Stimulated activated effector memory CD8-positive, alpha-beta T cell treated with anti-CD3 and anti-CD28 coated beads, Interleukin-12 subunit alpha, Interleukin-12 subunit beta, amount 100 ng/mL, for 72 hours (primary cell): Measurements from ENCODE around the gene EIF4G3.
A peak's percentile ranks its signal among the peaks of the same experiment; 100 is the strongest.
"Not testable (repeated sequence)": the region's sequence is repeated elsewhere in the genome, so short reads cannot be mapped to it uniquely, and the experiment has no call there.

Experiments
- ATAC-seq: fragments of 150-1000 bp; cut with Tn5 transposase; 2 replicates; pipeline ENCODE4 v1.10.0; 2021
- DNase-seq, 2 donors: peaks; one replicate each; pipeline ENCODE4 v3.0.0; 2021 to 2022; ENCODE audit warnings: low spot score in 2 of 2
- H3K27ac Mint-ChIP-seq: one replicate; pipeline ENCODE4 v1.8.0; 2022; ENCODE audit warnings: mild to moderate bottlenecking, mixed read lengths
- H3K36me3 Mint-ChIP-seq: one replicate; pipeline ENCODE4 v1.8.0; 2022; ENCODE audit warnings: mild to moderate bottlenecking, mixed read lengths
- H3K4me1 Mint-ChIP-seq: one replicate; pipeline ENCODE4 v1.8.0; 2022; ENCODE audit warnings: mixed read lengths
- H3K4me3 Mint-ChIP-seq: one replicate; pipeline ENCODE4 v1.8.0; 2022; ENCODE audit warnings: mild to moderate bottlenecking, mixed read lengths
- H3K9me3 Mint-ChIP-seq: one replicate; pipeline ENCODE4 v1.8.0; 2022; ENCODE audit warnings: mixed read lengths

The EIF4G3 gene

GRCh38 chr1:20792196-20792595 is 384.5 kb downstream of the EIF4G3 start:
- DNase-seq (peak in 1 of 2 donors; percentile 33), ATAC-seq (no peak)
- Mint-ChIP-seq H3K4me1 (peaks cover 9% of the 10 kb centered on the region), H3K4me3 (no peak overlapping the region), H3K27ac (no peak overlapping the region), H3K36me3 (peaks cover 7% of the 10 kb centered on the region), H3K9me3 (no peaks in the 10 kb centered on the region)

GRCh38 chr1:20790785-20791184 is 385.9 kb downstream of the EIF4G3 start:
- Mint-ChIP-seq H3K9me3 (no peaks in the 10 kb centered on the region), H3K4me3 (no peak overlapping the region), H3K36me3 (peaks cover 15% of the 10 kb centered on the region), H3K27ac (no peak overlapping the region), H3K4me1 (peaks cover 9% of the 10 kb centered on the region)
- ATAC-seq = no peak
- DNase-seq = peak in 1 of 2 donors; percentile 18

DNA sequence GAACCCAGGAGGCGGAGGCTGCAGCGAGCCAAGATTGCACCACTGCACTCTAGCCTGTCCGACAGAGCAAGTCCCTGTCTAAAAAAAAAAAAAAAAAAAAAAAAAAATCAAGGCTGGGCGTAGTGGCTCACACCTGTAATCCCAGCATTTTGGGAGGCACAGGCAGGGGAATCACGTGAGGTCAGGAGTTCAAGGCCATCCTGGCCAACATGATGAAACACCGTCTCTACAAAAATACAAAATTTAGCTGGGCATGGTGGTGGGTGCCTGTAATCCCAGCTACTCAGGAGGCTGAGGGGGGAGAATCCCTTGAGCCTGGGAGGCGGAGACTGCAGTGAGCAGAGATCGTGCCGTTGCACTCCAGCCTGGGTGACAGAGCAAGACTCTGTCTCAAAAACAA is 387.1 kb downstream of the EIF4G3 start:
- not testable (repeated sequence) for H3K9me3 Mint-ChIP-seq, DNase-seq, ATAC-seq, H3K4me3 Mint-ChIP-seq, H3K27ac Mint-ChIP-seq
- peaks cover 14% of the 10 kb centered on the region for H3K4me1 Mint-ChIP-seq
- H3K36me3 Mint-ChIP-seq = peaks cover 27% of the 10 kb centered on the region

GRCh38 chr1:20787840-20788795 is 388.6 kb downstream of the EIF4G3 start:
- Mint-ChIP-seq H3K9me3 (no peaks in the 10 kb centered on the region), H3K4me1 (peaks cover 22% of the 10 kb centered on the region), H3K27ac (peak overlapping the region; percentile 98), H3K4me3 (peak overlapping the region; percentile 98), H3K36me3 (peaks cover 30% of the 10 kb centered on the region)
- DNase-seq (peak in 1 of 2 donors; percentile 41), ATAC-seq (no peak)

GRCh38 chr1:20787029-20787839 is 389.5 kb downstream of the EIF4G3 start, which contains the start of gene HP1BP3:
TSS of gene HP1BP3 (minus strand) at chr1:20787307. CDS start at chr1:20780440, 6,867 bp downstream.
- Mint-ChIP-seq H3K27ac (peak within 1 kb of the TSS; percentile 98), H3K4me1 (peaks cover 22% of the 10 kb centered on the region), H3K4me3 (peak within 1 kb of the TSS; percentile 98), H3K36me3 (peaks cover 37% of the 10 kb centered on the region), H3K9me3 (no peaks in the 10 kb centered on the region)
- DNase-seq = peak; percentile 84 to 91
- peak; percentile 78 for ATAC-seq

- DNase-seq (peak; percentile 96 to 99), ATAC-seq (peak; percentile 84)
- H3K27ac Mint-ChIP-seq = peak overlapping the region; percentile 98
- peaks cover 22% of the 10 kb centered on the region for H3K4me1 Mint-ChIP-seq
- H3K9me3 Mint-ChIP-seq = no peaks in the 10 kb centered on the region
- H3K4me3 Mint-ChIP-seq = peak overlapping the region; percentile 98
- peaks cover 38% of the 10 kb centered on the region for H3K36me3 Mint-ChIP-seq
These were observed 390.3 kb downstream of the EIF4G3 start for GRCh38 chr1:20786253-20787028.

- H3K27ac Mint-ChIP-seq = peak overlapping the region; percentile 98
- peak overlapping the region; percentile 98 for H3K4me3 Mint-ChIP-seq
- no peaks in the 10 kb centered on the region for H3K9me3 Mint-ChIP-seq
- H3K36me3 Mint-ChIP-seq = peaks cover 43% of the 10 kb centered on the region
- H3K4me1 Mint-ChIP-seq = peaks cover 22% of the 10 kb centered on the region
- DNase-seq = no peak
- ATAC-seq = no peak
These were observed 390.8 kb downstream of the EIF4G3 start for GRCh38 chr1:20785907-20786252.

DNA sequence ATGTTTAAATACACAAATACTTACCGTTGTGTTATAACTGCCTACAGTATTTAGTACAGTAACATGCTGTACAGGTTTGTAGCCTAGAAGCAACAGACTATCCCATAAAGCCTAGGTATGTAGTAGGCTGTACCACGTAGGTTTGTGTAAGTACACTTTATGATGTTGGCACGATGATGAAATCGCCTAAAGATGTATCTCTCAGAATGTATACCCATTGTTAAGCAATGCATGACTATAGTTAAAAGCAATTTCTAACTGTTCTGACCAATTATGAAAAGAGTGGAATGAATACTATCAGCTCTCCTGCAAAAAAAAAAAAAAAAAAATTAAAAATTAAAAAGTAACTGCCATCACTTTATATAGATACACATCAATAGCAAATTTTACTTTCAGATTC is 401.0 kb downstream of the EIF4G3 start:
- Mint-ChIP-seq H3K9me3 (no peaks in the 10 kb centered on the region), H3K4me3 (no peak overlapping the region), H3K27ac (no peak overlapping the region), H3K4me1 (peaks cover 25% of the 10 kb centered on the region), H3K36me3 (peaks cover 98% of the 10 kb centered on the region)
- peak; percentile 79 for ATAC-seq
- DNase-seq = no peak

DNA sequence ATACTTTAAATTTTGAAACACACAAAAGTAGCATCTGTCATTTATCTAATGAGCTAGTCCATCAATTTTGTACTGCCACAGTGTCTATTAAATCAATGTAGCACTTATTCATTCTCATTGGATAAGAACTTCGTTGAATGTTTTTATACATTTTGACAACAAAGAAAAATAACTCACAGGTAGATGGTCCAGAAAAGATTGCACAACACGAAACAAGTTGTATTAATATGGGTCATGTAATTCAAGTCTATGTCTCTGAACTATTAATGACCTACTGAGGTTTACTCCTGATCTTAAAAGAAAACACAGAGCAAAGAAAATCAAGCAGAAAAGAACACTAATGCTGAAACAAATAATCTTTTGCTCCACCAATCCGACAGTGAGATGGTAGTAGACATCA is 404.9 kb downstream of the EIF4G3 start:
- no peaks in the 10 kb centered on the region for H3K9me3 Mint-ChIP-seq
- peaks cover 7% of the 10 kb centered on the region for H3K4me1 Mint-ChIP-seq
- no peak for DNase-seq
- peak overlapping the region; percentile 46 for H3K27ac Mint-ChIP-seq
- peaks cover 100% of the 10 kb centered on the region for H3K36me3 Mint-ChIP-seq
- no peak for ATAC-seq
- no peak overlapping the region for H3K4me3 Mint-ChIP-seq

- Mint-ChIP-seq H3K4me3 (no peak overlapping the region), H3K9me3 (no peaks in the 10 kb centered on the region), H3K36me3 (peaks cover 100% of the 10 kb centered on the region), H3K27ac (peak overlapping the region; percentile 52), H3K4me1 (no peaks in the 10 kb centered on the region)
- DNase-seq (no peak), ATAC-seq (no peak)
These were observed 406.2 kb downstream of the EIF4G3 start for GRCh38 chr1:20770314-20771087.

- Mint-ChIP-seq H3K4me1 (no peaks in the 10 kb centered on the region), H3K4me3 (no peak overlapping the region), H3K9me3 (no peaks in the 10 kb centered on the region), H3K27ac (no peak overlapping the region), H3K36me3 (peaks cover 100% of the 10 kb centered on the region)
- ATAC-seq (no peak), DNase-seq (no peak)
These were observed 409.4 kb downstream of the EIF4G3 start for GRCh38 chr1:20767271-20767670.

- no peaks in the 10 kb centered on the region for H3K9me3 Mint-ChIP-seq
- H3K4me1 Mint-ChIP-seq = no peaks in the 10 kb centered on the region
- DNase-seq = no peak
- peaks cover 100% of the 10 kb centered on the region for H3K36me3 Mint-ChIP-seq
- ATAC-seq = no peak
- no peak overlapping the region for H3K27ac Mint-ChIP-seq
- H3K4me3 Mint-ChIP-seq = no peak overlapping the region
These were observed 413.3 kb downstream of the EIF4G3 start for GRCh38 chr1:20763417-20763816.

GRCh38 chr1:20760322-20760721 is 416.4 kb downstream of the EIF4G3 start:
- Mint-ChIP-seq H3K4me1 (no peaks in the 10 kb centered on the region), H3K4me3 (no peak overlapping the region), H3K36me3 (peaks cover 100% of the 10 kb centered on the region), H3K9me3 (no peaks in the 10 kb centered on the region), H3K27ac (no peak overlapping the region)
- no peak for DNase-seq
- ATAC-seq = no peak
